Uterus (tissue), 4 donors: ENCODE data around the gene SOX30. TPM values are rescaled to one million over a fixed set of nuclear protein-coding genes. Genes with fewer than 3 reads are reported as not detected.
"Not testable (repeated sequence)": the region's sequence is repeated elsewhere in the genome, so short reads cannot be mapped to it uniquely, and the experiment has no call there.

Experiments used
- DNase-seq, 2 donors: peaks; one replicate each; pipeline ENCODE4 v3.0.0-alpha.2; 2019 to 2020
- H3K27ac ChIP-seq, 2 donors: fragments of 200-600 bp; sonication (generic); 1 replicate in 1 of 2; 2 replicates in 1 of 2; pipeline ENCODE4 v1.5.1; 2016 to 2018
- H3K27me3 ChIP-seq, 2 donors: fragments of 200-600 bp; sonication (generic); one replicate each; pipeline ENCODE4 v1.5.1; 2018 to 2019; ENCODE audit warnings: control low read depth in 1 of 2
- H3K36me3 ChIP-seq, 2 donors: fragments of 200-600 bp; sonication (generic); one replicate each; pipeline ENCODE4 v1.5.1; 2019; ENCODE audit warnings: control low read depth in 1 of 2
- H3K4me1 ChIP-seq, 2 donors: fragments of 200-600 bp; sonication (generic); one replicate each; pipeline ENCODE4 v1.5.1; 2018 to 2019; ENCODE audit warnings: control low read depth in 1 of 2
- H3K4me3 ChIP-seq, 2 donors: fragments of 200-600 bp; sonication (generic); 1 replicate in 1 of 2; 2 replicates in 1 of 2; pipeline ENCODE4 v1.5.1; 2018 to 2019; ENCODE audit warnings: mild to moderate bottlenecking in 1 of 2
- H3K9me3 ChIP-seq, 2 donors: fragments of 200-600 bp; sonication (generic); one replicate each; pipeline ENCODE4 v1.5.1; 2019; ENCODE audit warnings: control low read depth in 1 of 2
- POLR2A ChIP-seq, 2 donors: fragments of 450-650 bp; IDR thresholded peaks; one replicate each; pipeline ENCODE4 v1.6.1; 2016; ENCODE audit warnings: antibody characterized with exemption in 2 of 2, mild to moderate bottlenecking in 1 of 2, moderate library complexity in 1 of 2
- intact Hi-C: fragments of 100-400 bp; cut with DNase I; formaldehyde crosslinking; loops from one replicate; pipeline ENCODE4 v1.15.1; 2023; ENCODE audit warnings: low total_unique reads
- total RNA-seq, 4 donors: library from RNA; depleted of rRNA in 3 of 4; stranded (reverse); fragments of >200 nt in 3 of 4; gene quantifications; one replicate each; pipeline versions ENCODE4 v1.1.0 to v1.2.4, GENCODE V29; 2014 to 2023
- TF ChIP-seq, protein P1 (sequence below), 4 experiments: fragments of 200-600 bp in 2 of 4; fragments of 450-650 bp in 2 of 4; sonication (generic) in 2 of 4; IDR thresholded peaks; one replicate each; pipeline ENCODE4 v1.5.1; 2016 to 2019; ENCODE audit warnings: antibody characterized with exemption in 4 of 4, mild to moderate bottlenecking in 2 of 4, moderate library complexity in 1 of 4
- donor health status: DM: yes; HTN: yes; CAD: no.

SOX30 gene
- total RNA-seq, 4 donors from 2014 or later = not detected

DNA sequence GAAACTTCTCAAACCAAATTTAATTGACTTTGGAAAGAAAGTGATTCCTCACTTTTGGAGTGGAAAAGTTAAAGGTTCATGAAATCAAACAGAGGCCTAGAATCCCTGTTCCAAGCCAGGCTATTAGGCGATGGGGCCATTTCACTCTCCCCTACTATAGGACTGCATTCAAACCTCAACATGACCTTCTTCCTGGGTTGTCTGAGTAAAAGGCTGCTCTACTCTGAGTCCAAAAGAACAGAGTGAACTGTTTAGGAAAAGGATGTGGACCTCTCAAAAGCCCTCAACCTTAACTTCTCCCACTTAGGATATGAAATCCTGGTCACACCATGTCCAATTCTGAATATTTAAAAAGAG is 34.9 kb upstream of the SOX30 start:
- H3K4me1 ChIP-seq = no peaks in the 10 kb centered on the region
- DNase-seq = no peak

DNA sequence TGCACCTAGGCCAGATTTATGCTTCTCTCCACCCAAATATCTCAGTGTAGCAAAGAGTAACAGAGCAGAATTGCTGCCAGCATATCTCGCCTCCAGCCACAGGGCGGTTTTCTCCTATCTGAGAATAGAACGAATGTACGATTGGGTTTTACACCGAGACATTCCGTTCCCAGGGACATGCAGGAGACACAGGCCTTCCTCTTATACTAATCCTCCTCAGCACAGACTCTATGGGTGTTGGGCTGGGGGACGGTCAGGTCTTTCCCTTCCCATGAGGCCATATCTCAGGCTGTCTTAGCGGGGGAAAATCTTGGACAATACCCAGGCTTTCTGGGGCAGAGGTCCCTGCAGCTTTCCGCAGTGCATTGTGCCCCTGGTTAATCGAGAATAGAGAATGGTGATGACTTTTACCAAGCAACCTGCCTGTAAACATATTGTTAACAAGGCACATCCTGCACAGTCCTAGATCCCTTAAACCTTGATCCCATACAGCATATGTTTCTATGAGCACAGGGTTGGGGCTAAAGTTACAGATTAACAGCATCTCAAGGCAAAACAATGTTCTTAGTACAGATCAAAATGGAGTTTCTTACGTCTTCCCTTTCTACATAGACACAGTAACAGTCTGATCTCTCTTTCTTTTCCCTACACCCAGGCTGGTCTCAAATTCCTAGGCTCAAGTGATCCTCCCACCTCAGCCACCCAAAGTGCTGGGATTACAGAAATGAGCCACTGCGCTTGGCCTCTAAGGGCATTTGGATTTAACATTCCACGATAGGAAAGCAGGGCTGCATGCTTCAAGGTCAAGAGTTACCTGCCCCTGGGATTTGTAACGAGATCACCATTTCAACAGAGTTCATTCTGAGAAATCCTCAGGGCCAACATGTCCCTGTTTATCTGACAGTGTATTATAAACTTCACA is 34.3 kb upstream of the SOX30 start:
- intact Hi-C loops, H3K27ac ChIP-seq, H3K4me1 ChIP-seq, H3K36me3 ChIP-seq, H3K4me3 ChIP-seq, H3K27me3 ChIP-seq, DNase-seq, H3K9me3 ChIP-seq: not testable (repeated sequence)

More for the DNA sequence above, 34.9 kb upstream of the SOX30 start:
- no peak overlapping the region for H3K27ac ChIP-seq
- H3K4me3 ChIP-seq = no peak overlapping the region
- intact Hi-C loops = no loop called here
- H3K9me3 ChIP-seq = no peaks in the 10 kb centered on the region
- no peaks in the 10 kb centered on the region for H3K27me3 ChIP-seq
- TF ChIP-seq, protein P1, sequence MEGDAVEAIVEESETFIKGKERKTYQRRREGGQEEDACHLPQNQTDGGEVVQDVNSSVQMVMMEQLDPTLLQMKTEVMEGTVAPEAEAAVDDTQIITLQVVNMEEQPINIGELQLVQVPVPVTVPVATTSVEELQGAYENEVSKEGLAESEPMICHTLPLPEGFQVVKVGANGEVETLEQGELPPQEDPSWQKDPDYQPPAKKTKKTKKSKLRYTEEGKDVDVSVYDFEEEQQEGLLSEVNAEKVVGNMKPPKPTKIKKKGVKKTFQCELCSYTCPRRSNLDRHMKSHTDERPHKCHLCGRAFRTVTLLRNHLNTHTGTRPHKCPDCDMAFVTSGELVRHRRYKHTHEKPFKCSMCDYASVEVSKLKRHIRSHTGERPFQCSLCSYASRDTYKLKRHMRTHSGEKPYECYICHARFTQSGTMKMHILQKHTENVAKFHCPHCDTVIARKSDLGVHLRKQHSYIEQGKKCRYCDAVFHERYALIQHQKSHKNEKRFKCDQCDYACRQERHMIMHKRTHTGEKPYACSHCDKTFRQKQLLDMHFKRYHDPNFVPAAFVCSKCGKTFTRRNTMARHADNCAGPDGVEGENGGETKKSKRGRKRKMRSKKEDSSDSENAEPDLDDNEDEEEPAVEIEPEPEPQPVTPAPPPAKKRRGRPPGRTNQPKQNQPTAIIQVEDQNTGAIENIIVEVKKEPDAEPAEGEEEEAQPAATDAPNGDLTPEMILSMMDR (IDR thresholded peaks at IDR 0.05) = no peak
- TF ChIP-seq POLR2A (IDR thresholded peaks at IDR 0.05) = no peak
- no peaks in the 10 kb centered on the region for H3K36me3 ChIP-seq

DNA sequence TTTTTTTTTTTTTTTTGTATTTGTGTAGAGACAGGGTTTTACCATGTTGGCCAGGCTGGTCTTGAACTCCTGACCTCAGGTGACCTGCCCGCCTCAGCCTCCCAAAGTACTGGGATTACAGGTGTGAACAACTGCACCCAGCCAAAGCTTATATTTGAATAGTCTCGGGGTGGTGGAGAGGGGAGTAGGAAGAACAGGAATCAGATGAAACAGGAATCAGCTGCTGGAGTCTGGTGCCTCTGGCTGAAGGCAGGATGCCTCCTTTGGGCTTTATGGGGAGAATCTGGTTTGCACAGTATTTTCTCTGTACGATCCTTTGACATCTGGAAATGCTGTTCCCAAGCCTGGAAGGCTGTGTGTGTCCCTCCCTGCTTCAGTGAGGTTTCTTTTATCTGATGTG is 30.0 kb upstream of the SOX30 start:
- no peak overlapping the region for H3K27ac ChIP-seq
- H3K27me3 ChIP-seq = no peaks in the 10 kb centered on the region
- H3K9me3 ChIP-seq = no peaks in the 10 kb centered on the region
- no peak for DNase-seq
- H3K4me3 ChIP-seq = no peak overlapping the region
- TF ChIP-seq, protein P1 (IDR thresholded peaks at IDR 0.05) = no peak
- no peak for TF ChIP-seq POLR2A (IDR thresholded peaks at IDR 0.05)
- no peaks in the 10 kb centered on the region for H3K4me1 ChIP-seq
- H3K36me3 ChIP-seq = no peaks in the 10 kb centered on the region
- intact Hi-C loops = no loop called here

DNA sequence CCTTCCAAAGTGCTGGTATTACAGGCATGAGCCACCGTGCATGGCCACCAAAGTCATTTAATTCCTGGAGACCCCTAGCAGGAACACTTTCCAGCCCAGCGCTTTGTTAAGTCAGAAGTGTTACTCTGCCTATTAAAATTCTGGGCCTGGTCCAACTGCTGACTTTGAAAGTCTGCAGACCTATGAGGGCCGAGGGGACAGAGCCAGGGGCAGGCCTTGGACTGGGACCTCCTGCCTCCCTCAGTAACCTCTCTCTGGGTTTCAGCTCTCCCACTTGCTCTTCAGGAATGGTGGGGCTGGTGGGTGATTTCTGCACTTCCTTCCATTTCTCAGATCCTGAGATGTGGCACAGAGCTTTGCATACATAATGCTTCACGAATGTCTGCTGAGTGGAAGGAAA is 28.8 kb upstream of the SOX30 start:
- DNase-seq = no peak
- intact Hi-C loops = no loop called here
- Histone ChIP-seq H3K27ac (no peak overlapping the region), H3K9me3 (no peaks in the 10 kb centered on the region), H3K36me3 (no peaks in the 10 kb centered on the region), H3K4me1 (no peaks in the 10 kb centered on the region), H3K27me3 (no peaks in the 10 kb centered on the region), H3K4me3 (no peak overlapping the region)
- TF ChIP-seq, protein P1 (IDR thresholded peaks at IDR 0.05) = no peak
- no peak for TF ChIP-seq POLR2A (IDR thresholded peaks at IDR 0.05)

DNA sequence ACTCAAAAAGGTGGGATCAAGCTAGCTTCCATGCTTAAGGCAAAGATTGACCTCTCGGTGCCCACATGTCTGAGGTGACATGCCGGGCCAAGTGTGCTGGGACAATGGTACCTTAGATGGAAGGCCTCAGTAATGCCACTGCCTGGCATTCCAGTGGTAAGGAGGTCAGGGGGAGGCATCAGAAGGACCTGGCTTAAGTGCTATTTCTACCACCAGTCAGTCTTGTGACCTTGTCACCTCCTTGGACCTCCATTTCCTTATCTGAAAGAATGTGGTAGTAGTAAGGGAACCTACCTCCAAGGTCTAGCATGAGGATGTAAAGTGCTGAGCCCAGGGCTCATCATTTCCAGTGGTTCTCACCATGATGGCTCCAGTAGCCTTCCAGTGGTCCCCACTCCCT is 28.0 kb upstream of the SOX30 start:
- H3K36me3 ChIP-seq = no peaks in the 10 kb centered on the region
- no peak overlapping the region for H3K4me3 ChIP-seq
- H3K27ac ChIP-seq = no peak overlapping the region
- no peaks in the 10 kb centered on the region for H3K4me1 ChIP-seq
- no peak for TF ChIP-seq POLR2A (IDR thresholded peaks at IDR 0.05)
- TF ChIP-seq, protein P1 (IDR thresholded peaks at IDR 0.05) = no peak
- intact Hi-C loops = no loop called here
- DNase-seq = no peak
- no peaks in the 10 kb centered on the region for H3K9me3 ChIP-seq
- H3K27me3 ChIP-seq = no peaks in the 10 kb centered on the region
